Measurements from ENCODE around the gene MSN. TPM values are rescaled to one million over a fixed set of nuclear protein-coding genes. Genes with fewer than 3 reads are reported as not detected.

MSN gene
- total RNA-seq (2022; extraction: Qiagen RNA extraction; ENCODE audit: low read depth): 231 to 316 TPM (median 284 TPM) in 5 replicates

GRCh38 chrX:65667503-65668376, at the start of gene MSN:
Gene MSN (plus strand): TSS chrX:65667654. CDS start chrX:65667842, 188 bp downstream.

Other genes starting within 250 kb of the MSN start
- gene LAS1L, start 132.9 kb upstream of the MSN start, total RNA-seq (2022; extraction: Qiagen RNA extraction; ENCODE audit: low read depth): 66.4 to 72.5 TPM (median 69.2 TPM) in 5 replicates

Data from A549 treated with RU486 at 1 μM for 4 hours (cell line).